Effector memory CD8-positive, alpha-beta T cell (primary cell): ENCODE data around the gene PRRT1B.
"Not testable (repeated sequence)": the region's sequence is repeated elsewhere in the genome, so short reads cannot be mapped to it uniquely, and the experiment has no call there.

ENCODE experiments used
- ATAC-seq: fragments of 150-1000 bp; cut with Tn5 transposase; replicated peaks from 2 replicates; pipeline ENCODE4 v1.10.0; 2021; ENCODE audit warnings: mild to moderate bottlenecking, moderate library complexity
- DNase-seq, 3 experiments: peaks; one replicate each; pipeline ENCODE4 v3.0.0; 2021
- H3K27ac Mint-ChIP-seq, 2 donors: one replicate each; pipeline ENCODE4 v1.8.0; 2022; ENCODE audit warnings: mild to moderate bottlenecking in 2 of 2, mixed read lengths in 2 of 2, moderate library complexity in 2 of 2
- H3K27me3 Mint-ChIP-seq, 2 donors: one replicate each; pipeline ENCODE4 v1.8.0; 2022; ENCODE audit warnings: mixed read lengths in 2 of 2
- H3K36me3 Mint-ChIP-seq: one replicate; pipeline ENCODE4 v1.8.0; 2022; ENCODE audit warnings: mild to moderate bottlenecking, moderate library complexity, mixed read lengths; ENCODE audit not compliant: insufficient read depth
- H3K4me1 Mint-ChIP-seq, 2 donors: one replicate each; pipeline ENCODE4 v1.8.0; 2022; ENCODE audit warnings: low read depth in 2 of 2, mixed read lengths in 2 of 2
- H3K4me3 Mint-ChIP-seq, 2 donors: one replicate each; pipeline ENCODE4 v1.8.0; 2022; ENCODE audit warnings: mild to moderate bottlenecking in 2 of 2, mixed read lengths in 2 of 2, moderate library complexity in 2 of 2
- H3K9me3 Mint-ChIP-seq, 2 donors: one replicate each; pipeline ENCODE4 v1.8.0; 2022; ENCODE audit warnings: mixed read lengths in 2 of 2

PRRT1B gene

DNA sequence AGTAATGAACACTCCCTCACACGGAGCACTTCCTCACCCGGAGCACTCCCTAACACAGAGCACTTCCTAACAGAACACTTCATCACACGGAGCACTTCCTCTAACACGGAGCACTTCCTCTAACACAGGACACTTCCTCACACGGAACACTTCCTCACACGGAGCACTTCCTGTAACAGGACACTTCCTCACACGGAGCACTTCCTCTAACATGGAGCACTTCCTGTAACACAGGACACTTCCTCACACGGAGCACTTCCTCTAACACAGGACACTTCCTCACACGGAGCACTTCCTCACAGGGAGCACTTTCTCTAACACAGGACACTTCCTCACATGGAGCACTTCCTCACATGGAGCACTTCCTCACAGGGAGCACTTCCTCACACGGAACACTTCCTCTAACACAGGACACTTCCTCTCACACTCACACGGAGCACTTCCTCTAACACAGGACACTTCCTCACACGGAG, 29.7 kb upstream of the PRRT1B start:
- H3K4me3 Mint-ChIP-seq, ATAC-seq, DNase-seq, H3K9me3 Mint-ChIP-seq, H3K27ac Mint-ChIP-seq, H3K27me3 Mint-ChIP-seq, H3K4me1 Mint-ChIP-seq: not testable (repeated sequence)
- peaks cover 44% of the 10 kb centered on the region for H3K36me3 Mint-ChIP-seq

DNA sequence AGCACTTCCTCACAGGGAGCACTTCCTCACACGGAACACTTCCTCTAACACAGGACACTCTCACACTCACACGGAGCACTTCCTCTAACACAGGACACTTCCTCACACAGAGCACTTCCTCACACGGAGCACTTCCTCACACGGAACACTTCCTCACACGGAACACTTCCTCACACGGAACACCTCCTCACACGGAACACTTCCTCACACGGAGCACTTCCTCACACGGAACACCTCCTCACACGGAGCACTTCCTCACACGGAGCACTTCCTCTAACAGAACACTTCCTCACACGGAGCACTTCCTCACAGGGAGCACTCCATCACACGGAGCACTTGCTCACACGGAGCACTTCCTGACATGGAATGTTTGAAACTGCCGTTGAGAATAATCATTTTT, 29.2 kb upstream of the PRRT1B start:
- no peak overlapping the region for H3K4me3 Mint-ChIP-seq
- no peaks in the 10 kb centered on the region for H3K27me3 Mint-ChIP-seq
- ATAC-seq, result no peak
- H3K36me3 Mint-ChIP-seq, result peaks cover 41% of the 10 kb centered on the region
- H3K27ac Mint-ChIP-seq, result no peak overlapping the region
- no peak for DNase-seq
- H3K9me3 Mint-ChIP-seq, result no peaks in the 10 kb centered on the region
- H3K4me1 Mint-ChIP-seq, result peaks cover 2 to 3% of the 10 kb centered on the region in 2 donors

DNA sequence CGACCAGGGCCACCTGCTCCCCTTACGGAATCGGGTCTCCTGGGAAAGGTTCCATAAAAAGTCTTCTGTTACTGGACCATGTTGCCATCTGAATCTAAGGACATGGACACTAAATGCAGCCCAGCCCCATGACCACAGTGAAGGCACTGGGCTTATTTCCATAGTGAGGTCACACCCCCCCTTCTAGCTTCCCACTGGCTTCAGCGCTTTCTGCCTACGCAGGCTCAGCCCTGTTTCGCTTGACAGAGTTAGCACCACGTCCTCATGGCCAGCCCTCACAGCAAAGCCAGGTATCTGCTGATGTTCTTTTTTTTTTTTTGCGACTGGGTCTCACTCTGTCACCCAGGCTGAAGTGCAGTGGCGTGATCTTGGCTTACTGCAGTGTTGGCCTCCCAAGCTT, 28.4 kb upstream of the PRRT1B start:
- Mint-ChIP-seq H3K27ac (no peak overlapping the region), H3K4me3 (no peak overlapping the region), H3K27me3 (no peaks in the 10 kb centered on the region), H3K9me3 (no peaks in the 10 kb centered on the region), H3K36me3 (peaks cover 37% of the 10 kb centered on the region), H3K4me1 (peaks cover 2 to 3% of the 10 kb centered on the region in 2 donors)
- no peak for ATAC-seq
- no peak for DNase-seq

DNA sequence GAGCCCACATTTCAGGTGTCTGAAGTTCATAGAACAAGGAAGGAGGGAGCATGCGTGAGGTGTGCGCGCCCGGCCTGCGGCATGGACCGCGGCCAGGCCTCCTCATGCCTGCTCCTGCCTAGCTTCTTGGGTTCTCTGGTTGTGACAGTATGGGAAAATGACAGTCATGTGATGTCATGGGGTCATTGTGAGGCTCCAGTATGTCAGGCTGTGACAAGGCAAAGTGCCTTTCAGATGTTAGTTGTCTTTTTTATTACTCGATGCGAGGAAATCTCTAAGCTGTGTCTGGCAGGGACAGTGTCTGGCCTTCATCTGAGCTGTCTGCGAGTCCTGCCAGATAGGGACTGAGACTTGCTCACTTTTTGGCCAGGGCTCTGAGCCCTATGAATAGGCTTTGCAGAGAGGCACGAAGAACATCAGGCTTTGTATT, 27.5 kb upstream of the PRRT1B start:
- H3K36me3 Mint-ChIP-seq, result peaks cover 33% of the 10 kb centered on the region

DNA sequence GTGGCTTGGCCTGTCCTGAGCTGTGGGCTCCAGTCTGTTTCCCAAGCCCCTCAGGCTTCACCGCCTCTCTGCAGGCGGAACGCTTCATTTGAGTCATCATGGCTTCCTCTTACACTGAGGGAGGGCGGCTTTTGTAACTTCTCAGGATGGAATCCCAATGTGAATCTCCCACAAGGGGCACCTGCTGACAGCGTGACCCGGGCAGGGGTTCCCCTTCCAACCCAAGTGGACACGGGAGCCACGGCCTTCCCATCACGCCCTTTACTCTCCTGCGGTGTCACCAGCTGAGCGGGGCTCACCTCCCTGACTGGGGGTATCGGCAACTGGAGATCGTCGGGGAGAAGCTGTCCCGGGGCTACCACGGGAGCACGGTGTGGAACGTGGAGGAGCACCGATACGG, 26.8 kb upstream of the PRRT1B start:
- H3K4me1 Mint-ChIP-seq, result no peaks in the 10 kb centered on the region
- H3K36me3 Mint-ChIP-seq, result peaks cover 37% of the 10 kb centered on the region
- DNase-seq (no peak), ATAC-seq (no peak)
- H3K27me3 Mint-ChIP-seq, result no peaks in the 10 kb centered on the region
- H3K27ac Mint-ChIP-seq, result peak overlapping the region; percentile 35 to 44
- no peak overlapping the region for H3K4me3 Mint-ChIP-seq
- no peaks in the 10 kb centered on the region for H3K9me3 Mint-ChIP-seq

More for the DNA sequence above, 27.5 kb upstream of the PRRT1B start:
- Mint-ChIP-seq H3K27me3 (no peaks in the 10 kb centered on the region), H3K9me3 (no peaks in the 10 kb centered on the region), H3K4me1 (peaks cover 0 to 2% of the 10 kb centered on the region in 2 donors), H3K4me3 (no peak overlapping the region), H3K27ac (peak overlapping the region in 1 of 2 donors; percentile 44)
- ATAC-seq (no peak), DNase-seq (no peak)

DNA sequence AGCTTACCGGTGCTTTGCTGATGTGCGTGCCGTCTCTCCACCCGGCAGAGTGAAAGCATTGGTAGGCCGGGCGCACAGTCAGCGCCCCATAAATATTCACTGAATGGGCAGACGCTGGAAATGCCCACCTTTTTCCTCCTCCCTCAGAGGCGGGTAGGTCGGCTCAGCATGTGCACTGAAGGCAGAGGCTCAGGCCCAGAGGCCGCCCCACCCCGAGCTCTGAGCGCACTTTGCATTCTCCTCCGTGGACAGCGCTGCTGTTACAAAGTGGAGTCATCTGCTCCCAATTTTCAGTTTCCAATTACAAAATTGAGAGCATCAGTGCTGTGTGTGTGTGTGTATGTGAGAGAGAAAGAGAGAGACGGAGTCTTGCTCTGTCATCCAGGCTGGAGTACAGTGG, 24.8 kb upstream of the PRRT1B start:
- H3K27ac Mint-ChIP-seq, result no peak overlapping the region
- H3K27me3 Mint-ChIP-seq, result no peaks in the 10 kb centered on the region
- no peaks in the 10 kb centered on the region for H3K4me1 Mint-ChIP-seq
- ATAC-seq (no peak), DNase-seq (no peak)
- no peaks in the 10 kb centered on the region for H3K9me3 Mint-ChIP-seq
- no peak overlapping the region for H3K4me3 Mint-ChIP-seq
- H3K36me3 Mint-ChIP-seq, result peaks cover 46% of the 10 kb centered on the region

DNA sequence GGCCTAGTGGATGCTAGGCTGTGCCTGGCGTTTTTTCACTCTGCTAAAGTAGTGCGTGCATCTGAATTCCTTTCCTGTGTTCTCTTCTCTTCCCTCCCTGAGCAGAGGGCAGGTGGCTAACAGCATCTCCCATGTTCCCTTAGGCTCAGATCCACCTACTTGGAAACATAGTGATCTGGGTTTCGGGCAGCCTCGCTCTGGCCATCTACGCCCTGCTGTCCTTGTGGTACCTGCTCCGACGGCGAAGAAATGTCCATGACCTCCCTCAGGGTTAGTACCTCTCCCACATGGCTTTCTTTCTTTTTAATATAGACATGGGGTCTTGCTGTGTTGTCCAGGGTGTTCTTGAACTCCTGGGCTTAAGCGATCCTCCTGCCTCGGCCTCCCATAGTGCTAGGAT, 24.1 kb upstream of the PRRT1B start:
- DNase-seq (no peak), ATAC-seq (no peak)
- Mint-ChIP-seq H3K4me1 (no peaks in the 10 kb centered on the region), H3K27ac (peak overlapping the region in 1 of 2 donors; percentile 44), H3K9me3 (no peaks in the 10 kb centered on the region), H3K36me3 (peaks cover 52% of the 10 kb centered on the region), H3K4me3 (no peak overlapping the region), H3K27me3 (no peaks in the 10 kb centered on the region)

DNA sequence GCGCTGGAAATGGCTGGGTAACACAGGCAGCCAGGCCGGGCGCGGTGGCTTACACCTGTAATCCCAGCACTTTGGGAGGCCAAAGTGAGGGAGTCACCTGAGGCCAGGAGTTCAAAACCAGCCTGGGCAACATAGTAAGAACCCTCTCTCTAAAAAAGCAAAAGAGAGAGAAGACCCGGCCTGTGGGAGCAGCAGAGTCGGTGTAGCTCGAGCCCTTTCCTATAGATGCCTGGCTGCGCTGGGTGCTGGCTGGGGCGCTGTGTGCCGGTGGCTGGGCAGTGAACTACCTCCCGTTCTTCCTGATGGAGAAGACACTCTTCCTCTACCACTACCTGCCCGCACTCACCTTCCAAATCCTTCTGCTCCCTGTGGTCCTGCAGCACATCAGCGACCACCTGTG, 23.5 kb upstream of the PRRT1B start:
- H3K4me3 Mint-ChIP-seq, result no peak overlapping the region
- H3K27me3 Mint-ChIP-seq, result no peaks in the 10 kb centered on the region
- peaks cover 0 to 1% of the 10 kb centered on the region in 2 donors for H3K4me1 Mint-ChIP-seq
- H3K27ac Mint-ChIP-seq, result peak overlapping the region; percentile 44 to 60
- no peaks in the 10 kb centered on the region for H3K9me3 Mint-ChIP-seq
- peaks cover 55% of the 10 kb centered on the region for H3K36me3 Mint-ChIP-seq
- no peak for ATAC-seq
- DNase-seq, result no peak

DNA sequence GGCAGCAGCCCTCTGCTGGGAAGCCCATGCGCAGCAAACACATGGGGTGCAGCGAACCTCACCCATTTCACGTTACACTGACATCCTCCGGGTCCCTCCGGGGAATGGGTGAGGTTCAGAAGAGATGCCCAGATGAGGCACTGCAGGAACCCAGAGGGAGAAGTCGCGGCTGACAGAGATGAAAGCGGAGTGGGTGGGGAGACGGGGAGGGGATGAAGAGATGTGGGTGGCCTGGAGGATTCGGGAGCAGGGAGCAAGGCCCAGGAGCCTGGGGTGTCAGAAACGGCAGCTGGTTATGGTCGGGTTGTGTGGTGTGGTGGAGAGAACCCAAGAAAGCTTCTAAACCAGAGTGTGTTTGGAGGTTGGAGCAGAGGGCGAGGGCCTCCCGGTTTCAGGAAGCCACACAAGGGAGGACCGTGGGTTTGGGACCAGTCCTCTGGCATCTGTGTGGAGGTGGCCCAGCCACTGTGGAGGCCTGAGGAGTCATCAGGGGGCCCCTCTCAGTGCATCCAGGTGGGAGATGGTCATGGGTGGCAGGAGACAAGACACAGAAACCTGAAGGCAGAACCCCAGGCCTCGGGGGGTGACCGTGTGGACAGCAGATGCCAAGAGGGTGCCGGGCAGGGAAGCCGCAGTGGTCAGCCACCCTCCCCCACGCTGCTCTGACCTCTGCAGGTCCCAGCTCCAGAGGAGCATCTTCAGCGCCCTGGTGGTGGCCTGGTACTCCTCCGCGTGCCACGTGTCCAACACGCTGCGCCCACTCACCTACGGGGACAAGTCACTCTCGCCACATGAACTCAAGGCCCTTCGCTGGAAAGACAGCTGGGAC, 22.9 kb upstream of the PRRT1B start:
- DNase-seq (no peak), ATAC-seq (no peak)
- peak overlapping the region; percentile 60 to 84 for H3K27ac Mint-ChIP-seq
- no peak overlapping the region for H3K4me3 Mint-ChIP-seq
- peaks cover 0 to 1% of the 10 kb centered on the region in 2 donors for H3K4me1 Mint-ChIP-seq
- no peaks in the 10 kb centered on the region for H3K9me3 Mint-ChIP-seq
- peaks cover 56% of the 10 kb centered on the region for H3K36me3 Mint-ChIP-seq
- no peaks in the 10 kb centered on the region for H3K27me3 Mint-ChIP-seq

DNA sequence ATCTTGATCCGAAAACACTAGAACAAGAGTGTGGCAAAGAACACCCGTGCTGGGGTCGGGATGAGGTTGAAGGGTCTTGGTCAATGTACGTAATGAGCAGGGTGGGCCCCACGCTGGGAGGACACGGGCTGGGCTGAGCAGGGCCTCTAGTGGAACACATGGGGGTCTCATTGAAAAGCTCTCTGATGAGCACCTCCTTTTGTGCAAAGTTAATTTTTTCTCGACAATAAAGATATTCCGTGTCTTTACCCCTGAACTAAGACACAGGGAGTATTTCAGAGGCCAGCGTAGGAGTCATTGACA, 22.3 kb upstream of the PRRT1B start:
- no peak for DNase-seq
- ATAC-seq, result no peak
- H3K4me1 Mint-ChIP-seq, result peaks cover 0 to 1% of the 10 kb centered on the region in 2 donors
- peaks cover 57% of the 10 kb centered on the region for H3K36me3 Mint-ChIP-seq
- no peaks in the 10 kb centered on the region for H3K9me3 Mint-ChIP-seq
- H3K27ac Mint-ChIP-seq, result no peak overlapping the region
- H3K4me3 Mint-ChIP-seq, result no peak overlapping the region
- no peaks in the 10 kb centered on the region for H3K27me3 Mint-ChIP-seq

DNA sequence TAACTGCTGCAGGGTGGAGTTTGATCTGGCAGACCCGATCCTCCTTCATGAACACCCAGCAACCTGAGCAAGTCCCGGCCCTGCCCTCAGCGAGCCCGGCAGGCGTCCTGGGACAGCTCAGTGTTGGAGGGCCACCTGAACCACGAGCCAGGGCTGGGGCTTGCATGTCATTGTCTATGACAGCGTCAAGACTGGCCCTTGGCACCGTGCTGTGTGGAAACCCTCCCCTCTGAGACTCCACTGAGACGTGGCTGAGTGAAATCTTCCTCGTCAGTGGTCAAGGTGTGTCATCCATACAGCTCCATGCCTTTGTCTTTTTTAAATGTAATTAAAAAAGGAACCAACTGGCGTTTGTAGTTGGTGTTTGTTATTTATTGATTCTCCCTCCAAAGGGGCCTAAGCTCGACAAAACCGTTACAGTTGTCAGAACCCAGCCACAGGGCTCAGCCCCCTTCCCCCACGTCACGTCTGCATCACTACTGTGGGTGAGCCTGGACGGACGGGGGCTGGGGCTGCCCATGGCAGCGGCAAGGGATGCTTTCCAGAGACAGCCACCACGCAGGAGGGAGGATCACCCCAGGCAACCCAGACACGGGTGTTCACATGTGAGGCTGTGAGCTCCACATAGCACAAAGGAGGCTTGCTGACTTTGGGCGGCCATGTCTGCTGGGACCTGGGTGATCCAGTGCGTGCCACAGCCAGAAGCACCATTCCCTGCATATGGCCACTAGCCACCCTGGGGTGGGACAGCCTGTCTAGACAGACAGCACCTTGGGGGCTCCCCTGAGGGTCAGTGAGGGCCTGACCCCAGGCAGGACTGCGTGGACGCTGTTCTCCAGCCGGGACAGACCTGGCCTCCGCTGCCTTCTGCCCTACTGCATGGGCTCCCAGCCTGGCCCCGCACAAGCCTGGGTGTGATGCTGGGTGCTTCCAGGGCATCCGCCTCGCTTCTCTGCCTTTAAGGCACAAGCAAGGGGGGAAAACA, 21.6 kb upstream of the PRRT1B start:
- DNase-seq, result no peak
- no peak overlapping the region for H3K4me3 Mint-ChIP-seq
- peaks cover 62% of the 10 kb centered on the region for H3K36me3 Mint-ChIP-seq
- H3K27ac Mint-ChIP-seq, result peak overlapping the region in 1 of 2 donors; percentile 1
- H3K9me3 Mint-ChIP-seq, result no peaks in the 10 kb centered on the region
- ATAC-seq, result no peak
- no peaks in the 10 kb centered on the region for H3K27me3 Mint-ChIP-seq
- H3K4me1 Mint-ChIP-seq, result peaks cover 0 to 3% of the 10 kb centered on the region in 2 donors

DNA sequence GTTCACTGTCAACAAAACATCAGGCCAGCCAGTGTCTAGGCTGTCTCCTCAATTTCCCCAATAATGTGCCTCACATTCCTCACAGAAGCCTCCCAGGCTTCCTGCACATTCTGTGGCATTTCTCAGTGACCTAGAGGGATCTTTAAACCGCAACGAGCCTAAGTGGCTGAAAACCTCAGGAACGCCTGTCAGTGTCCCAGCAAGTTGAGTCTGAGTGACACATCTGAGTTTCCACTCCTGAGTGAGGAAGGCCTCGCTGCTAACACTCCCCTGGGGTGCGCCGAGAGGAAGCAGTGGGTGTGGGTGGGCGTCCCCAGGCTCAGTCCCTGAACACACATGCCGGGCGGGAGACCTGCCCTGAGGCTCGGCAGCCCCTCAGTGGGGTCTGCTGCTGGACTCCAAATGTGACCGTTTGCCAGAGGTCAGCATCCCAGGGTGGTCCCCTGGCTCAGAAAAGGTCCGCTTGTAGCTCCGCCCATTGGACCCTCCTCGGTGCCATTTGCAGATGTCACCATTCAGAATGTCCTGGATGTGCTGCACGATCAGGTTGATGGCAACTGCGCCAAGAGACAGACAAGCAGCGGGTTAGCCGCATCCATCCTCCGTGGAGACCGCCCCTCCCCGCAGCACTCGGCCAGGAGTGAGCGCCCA, 20.5 kb upstream of the PRRT1B start:
- Mint-ChIP-seq H3K9me3 (no peaks in the 10 kb centered on the region), H3K27me3 (no peaks in the 10 kb centered on the region), H3K4me3 (no peak overlapping the region), H3K4me1 (peaks cover 0 to 4% of the 10 kb centered on the region in 2 donors), H3K36me3 (peaks cover 53% of the 10 kb centered on the region), H3K27ac (no peak overlapping the region)
- no peak for ATAC-seq
- no peak for DNase-seq
